ENCODE results near the gene BCAS3.
"Not testable (repeated sequence)": the region's sequence is repeated elsewhere in the genome, so short reads cannot be mapped to it uniquely, and the experiment has no call there.

BCAS3 gene

DNA sequence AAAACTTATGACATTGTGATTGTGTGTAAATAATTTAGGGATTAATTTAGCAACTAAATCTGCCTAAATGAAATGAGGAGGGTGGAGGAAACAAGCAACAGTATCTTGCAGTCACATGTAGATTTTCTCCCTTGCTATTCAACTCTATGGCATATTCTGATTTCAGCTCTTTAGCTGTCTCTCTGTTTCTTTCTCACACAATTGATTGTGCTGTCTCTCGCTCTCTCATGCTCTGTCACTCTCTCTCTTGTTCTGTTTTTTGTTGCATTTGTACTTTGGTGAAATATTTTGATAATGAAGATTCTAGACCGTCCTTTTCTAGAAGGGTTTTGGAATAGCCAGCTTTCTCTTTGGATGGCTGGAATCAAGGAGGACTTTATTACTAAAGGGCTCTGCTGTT is 70.6 kb downstream of the BCAS3 start:
- DNase-seq = no peak

- DNase-seq = no peak
Observed at GRCh38 chr17:60749050-60749449, 71.4 kb downstream of the BCAS3 start.

DNA sequence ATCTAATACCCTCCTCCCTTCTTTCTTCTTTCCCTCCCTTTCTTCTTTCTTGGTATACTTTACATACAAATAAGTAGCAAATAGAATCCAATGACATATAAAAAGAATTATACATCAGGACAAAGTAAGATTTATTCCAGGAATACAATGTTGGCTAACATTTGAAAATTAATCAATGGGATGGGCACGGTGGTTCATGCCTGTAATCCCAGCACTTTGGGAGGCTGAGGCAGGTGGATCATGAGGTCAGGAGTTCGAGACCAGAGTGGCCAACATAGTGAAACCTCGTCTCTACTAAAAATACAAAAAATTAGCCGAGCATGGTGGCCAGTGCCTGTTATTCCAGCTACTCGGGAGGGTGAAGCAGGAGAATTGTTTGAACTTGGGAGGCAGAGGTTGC is 72.1 kb downstream of the BCAS3 start:
- DNase-seq = no peak

- no peak for DNase-seq
Observed at GRCh38 chr17:60750640-60751039, 73.0 kb downstream of the BCAS3 start.

DNA sequence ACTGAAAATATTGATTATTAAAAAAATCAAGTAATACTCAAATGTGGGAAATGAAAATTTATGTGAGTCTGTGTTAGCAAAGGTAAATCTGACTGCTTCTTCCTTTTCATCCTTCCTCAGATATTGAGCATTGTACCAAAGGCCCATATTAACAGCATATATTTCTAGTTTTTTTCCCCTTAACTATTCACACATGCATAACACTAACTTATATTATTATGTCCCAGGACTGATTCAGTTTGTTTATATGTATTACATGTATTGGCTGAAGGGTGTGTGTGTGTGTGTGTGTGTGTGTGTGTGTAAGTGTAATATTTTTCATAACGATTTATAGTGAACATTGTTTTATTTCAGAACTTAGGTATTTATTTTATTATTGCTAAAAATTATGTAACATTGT is 74.2 kb downstream of the BCAS3 start:
- no peak for DNase-seq

DNA sequence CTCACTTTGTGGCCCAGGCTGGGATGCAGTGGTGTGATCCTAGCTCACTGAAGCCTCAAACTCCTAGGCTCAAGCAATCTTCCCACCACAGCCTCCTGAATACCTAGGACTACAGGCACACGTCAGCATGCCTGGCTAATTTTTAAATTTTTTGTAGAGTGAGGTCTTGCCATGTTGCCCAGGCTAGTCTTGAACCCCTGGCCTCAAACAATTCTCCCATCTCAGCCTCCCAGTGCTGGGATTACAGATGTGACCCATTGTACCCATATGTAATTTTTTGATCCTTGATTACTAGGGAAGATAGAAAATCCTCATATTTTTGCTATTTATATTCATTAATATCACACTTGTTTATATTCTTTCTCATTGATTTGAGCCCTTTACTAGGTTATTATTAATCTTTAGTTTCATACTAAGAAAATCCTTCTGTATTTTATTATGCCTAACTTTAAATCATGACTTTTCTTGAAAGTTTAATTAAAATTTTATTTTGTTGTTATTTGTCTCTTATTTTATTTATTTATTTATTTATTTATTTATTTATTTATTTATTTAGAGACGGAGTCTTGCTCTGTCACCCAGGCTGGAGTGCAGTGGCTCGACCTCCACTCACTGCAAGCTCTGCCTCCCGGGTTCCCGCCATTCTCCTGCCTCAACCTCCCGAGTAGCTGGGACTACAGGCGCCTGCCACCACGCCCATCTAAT is 75.4 kb downstream of the BCAS3 start:
- DNase-seq = no peak

DNA sequence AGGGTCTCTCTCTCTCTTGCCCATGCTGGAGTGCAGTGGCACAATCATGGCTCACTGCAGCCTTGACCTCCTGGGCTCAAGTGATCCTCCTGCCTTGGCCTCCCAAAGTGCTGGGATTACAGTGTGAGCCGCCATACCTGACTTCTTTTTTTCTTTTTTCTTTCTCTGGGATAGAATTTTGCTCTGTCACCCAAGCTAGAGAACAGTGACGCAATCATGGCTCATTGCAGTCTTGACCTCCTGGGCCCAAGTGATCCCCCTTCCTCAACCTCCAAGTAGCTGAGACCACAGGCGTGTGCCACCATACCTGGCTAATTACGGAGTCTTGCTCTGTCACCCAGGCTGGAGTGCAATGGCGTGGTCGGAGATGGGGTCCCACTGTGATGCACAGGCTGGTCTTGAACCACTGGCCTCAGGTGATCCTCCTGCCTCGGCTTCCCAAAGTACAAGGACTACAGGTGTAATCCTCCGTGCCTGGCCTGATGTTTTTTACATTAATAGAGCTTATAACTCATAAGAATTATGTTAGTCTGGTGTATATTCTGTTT is 76.5 kb downstream of the BCAS3 start:
- no peak for DNase-seq

GRCh38 chr17:60756798-60757197 is 79.1 kb downstream of the BCAS3 start:
- not testable (repeated sequence) for DNase-seq

GRCh38 chr17:60757437-60757836 is 79.8 kb downstream of the BCAS3 start:
- DNase-seq = no peak

- DNase-seq = no peak
Observed at GRCh38 chr17:60759756-60760155, 82.1 kb downstream of the BCAS3 start.

GRCh38 chr17:60761301-60761700 is 83.7 kb downstream of the BCAS3 start:
- DNase-seq = not testable (repeated sequence)

GRCh38 chr17:60766778-60767190 is 89.1 kb downstream of the BCAS3 start:
- DNase-seq = no peak

- DNase-seq = no peak
Observed at GRCh38 chr17:60767744-60768308, 90.2 kb downstream of the BCAS3 start.

DNA sequence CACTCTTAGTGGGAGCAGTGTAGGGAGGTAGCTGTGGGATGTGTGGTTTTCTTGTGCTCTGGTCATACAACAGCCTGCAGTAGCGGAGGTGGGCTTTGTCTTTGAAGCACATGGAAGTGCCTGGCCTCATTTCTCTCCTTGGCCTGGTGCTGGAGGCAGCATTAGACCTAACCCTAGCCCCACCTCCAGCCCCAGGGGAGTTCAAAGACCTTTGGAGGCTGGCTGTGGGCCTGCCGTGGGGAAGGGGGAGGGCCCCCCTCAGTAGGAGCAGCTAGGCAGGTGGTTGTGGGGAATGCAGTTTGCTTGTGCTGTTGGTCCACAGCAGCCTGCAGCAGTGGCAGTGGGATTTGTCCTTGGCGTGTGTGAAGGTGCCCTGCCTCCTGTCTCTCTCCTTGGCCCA is 91.7 kb downstream of the BCAS3 start:
- no peak for DNase-seq

GRCh38 chr17:60770946-60771422 is 93.3 kb downstream of the BCAS3 start:
- no peak for DNase-seq

DNA sequence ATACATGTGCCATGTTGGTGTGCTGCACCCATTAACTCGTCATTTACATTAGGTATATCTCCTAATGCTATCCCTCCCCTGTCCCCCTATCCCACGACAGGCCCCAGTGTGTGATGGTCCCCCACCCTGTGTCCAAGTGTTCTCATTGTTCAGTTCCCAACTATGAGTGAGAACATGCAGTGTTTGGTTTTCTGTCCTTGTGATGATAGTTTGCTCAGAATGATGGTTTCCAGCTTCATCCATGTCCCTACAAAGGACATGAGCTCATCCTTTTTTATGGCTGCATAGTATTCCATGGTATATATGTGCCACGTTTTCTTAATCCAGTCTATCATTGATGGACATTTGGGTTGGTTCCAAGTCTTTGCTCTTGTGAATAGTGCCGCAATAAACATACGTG is 94.0 kb downstream of the BCAS3 start:
- not testable (repeated sequence) for DNase-seq

- no peak for DNase-seq
Observed at GRCh38 chr17:60773552-60773951, 95.9 kb downstream of the BCAS3 start.

DNA sequence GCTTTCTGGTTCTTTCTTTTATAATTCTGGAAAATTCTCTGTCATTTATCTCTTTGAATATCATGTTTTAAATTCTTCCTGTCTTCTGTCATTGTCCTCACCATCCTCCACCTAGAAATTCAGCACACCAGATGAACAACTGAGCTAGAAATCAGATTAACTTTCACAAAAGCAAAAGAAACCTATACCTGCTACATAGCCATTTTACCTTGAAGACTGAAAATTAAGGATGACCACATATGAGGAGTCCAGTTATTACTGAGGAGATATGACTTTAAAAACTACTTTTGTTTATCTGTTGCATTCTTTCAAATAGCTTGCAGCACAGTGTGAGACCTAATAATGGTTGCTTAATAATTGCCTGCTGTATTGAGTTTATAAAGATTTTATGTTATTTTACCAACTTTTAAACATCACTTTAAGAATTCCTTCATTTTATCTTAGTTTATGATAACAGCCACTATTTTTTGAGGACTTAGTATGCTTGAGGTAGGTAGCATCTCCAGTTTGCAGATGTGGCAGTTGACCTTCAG is 104.3 kb downstream of the BCAS3 start:
- DNase-seq = no peak

DNA sequence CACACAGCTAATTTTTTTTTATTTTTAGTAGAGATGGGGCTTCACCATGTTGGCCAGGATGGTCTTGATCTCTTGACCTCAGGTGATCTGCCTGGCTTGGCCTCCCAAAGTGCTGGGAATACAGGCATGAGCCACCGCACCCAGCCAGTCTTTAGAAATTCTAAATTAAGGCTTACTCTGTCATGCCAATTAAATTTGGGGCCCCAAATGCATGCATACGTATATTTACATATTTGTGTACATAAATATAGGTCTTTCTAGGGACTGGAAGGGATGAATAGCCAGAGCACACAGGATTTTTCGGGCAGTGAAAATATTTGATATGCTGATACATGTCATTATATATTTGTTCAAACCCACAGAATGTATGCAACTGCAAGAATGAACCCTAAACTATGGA is 105.1 kb downstream of the BCAS3 start:
- DNase-seq = no peak

DNA sequence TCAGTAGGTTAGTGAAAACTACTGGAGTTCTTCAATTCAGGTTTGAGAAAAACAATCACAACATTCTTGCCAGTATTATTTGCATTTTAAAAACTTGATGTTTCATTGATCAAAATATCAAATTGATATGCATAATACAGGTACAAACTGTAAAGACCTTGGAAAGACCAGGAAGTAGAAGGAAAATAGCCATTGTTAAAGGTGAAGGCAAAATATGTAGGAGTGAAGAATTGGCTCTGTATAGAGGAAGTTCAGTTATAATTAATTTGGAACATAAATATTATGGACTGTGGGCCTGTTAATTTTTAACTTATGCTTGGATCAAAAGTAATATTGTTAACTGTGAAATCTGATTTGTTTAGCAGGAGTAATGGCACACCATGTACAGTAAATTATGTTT is 112.6 kb downstream of the BCAS3 start:
- DNase-seq = no peak

GRCh38 chr17:60792250-60792898 is 114.7 kb downstream of the BCAS3 start:
- no peak for DNase-seq

GRCh38 chr17:60798576-60798975 is 120.9 kb downstream of the BCAS3 start:
- DNase-seq = no peak

DNA sequence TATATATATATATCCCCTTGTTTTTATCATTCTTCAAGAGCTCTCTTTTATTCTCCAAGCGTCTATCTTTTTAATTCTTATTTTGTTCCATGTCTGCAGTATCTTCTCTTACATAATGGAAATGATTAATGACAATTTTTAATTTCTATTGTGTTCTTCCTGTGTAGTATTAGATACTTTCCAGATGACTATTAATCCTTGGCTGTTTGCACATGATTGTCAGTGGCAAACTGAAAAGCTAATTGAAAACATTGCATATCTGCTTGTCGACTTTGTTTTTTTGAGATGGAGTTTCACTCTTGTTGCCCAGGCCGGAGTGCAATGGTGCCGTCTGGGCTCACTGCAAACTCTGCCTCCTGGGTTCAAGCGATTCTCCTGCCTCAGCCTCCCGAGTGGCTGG is 124.7 kb downstream of the BCAS3 start:
- DNase-seq = no peak

DNA sequence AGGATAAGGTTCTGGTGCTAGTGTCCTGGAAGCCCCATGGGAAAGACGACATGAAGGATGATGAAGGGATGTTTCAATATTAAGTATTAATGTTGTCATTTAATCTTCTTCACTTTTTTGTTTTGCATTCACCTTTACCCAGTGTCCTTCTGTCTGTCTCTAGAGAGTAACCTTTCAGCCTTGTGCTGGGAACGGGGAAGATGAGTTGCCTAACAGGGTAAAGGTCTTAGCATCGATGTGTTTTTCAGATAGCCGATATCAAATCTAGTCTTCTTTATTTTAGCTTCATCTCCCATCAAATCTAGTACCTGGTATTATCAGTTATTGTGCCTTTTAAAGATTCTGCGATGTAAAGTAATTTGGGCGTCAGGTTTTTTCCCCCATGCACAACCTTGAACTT is 125.4 kb downstream of the BCAS3 start:
- DNase-seq = no peak
